ENCODE results near the gene CHST12.

Gene CHST12

GRCh38 chr7:2497500-2498336 is 94.3 kb downstream of the CHST12 start:
- H3K4me3 ChIP-seq (ENCODE audit: low read length) = no peak overlapping the region
- H3F3A ChIP-seq (ENCODE audit: insufficient read depth, low read length) = no peaks in the 10 kb centered on the region
- no peaks in the 10 kb centered on the region for H3K4me1 ChIP-seq (ENCODE audit: low read length)
- TF ChIP-seq EZH2phosphoT487 (IDR thresholded peaks at IDR 0.05; ENCODE audit: low read length) (no peak), CTCF (IDR thresholded peaks at IDR 0.05; ENCODE audit: low read length) (no peak), EZH2 (optimal IDR thresholded peaks at IDR 0.05; ENCODE audit: low read depth, low read length) (no peak)
- H4K20me1 ChIP-seq (ENCODE audit: insufficient read depth, low read length) = no peaks in the 10 kb centered on the region
- DNase-seq = no peak
- no peak overlapping the region for H2AFZ ChIP-seq (ENCODE audit: low read length)
- H3K9me3 ChIP-seq (replicated peaks; ENCODE audit: insufficient read depth, low read length) = no peaks in the 10 kb centered on the region
- H3K27ac ChIP-seq (ENCODE audit: low read length) = no peak overlapping the region
- no peaks in the 10 kb centered on the region for H3K36me3 ChIP-seq (replicated peaks; ENCODE audit: insufficient read depth, low read length)
- H3K9me2 ChIP-seq (replicated peaks; ENCODE audit: insufficient read depth, low read length) = no peaks in the 10 kb centered on the region
- peaks cover 91% of the 10 kb centered on the region for H3K27me3 ChIP-seq (replicated peaks; ENCODE audit: insufficient read depth, low read length)
- no peak overlapping the region for H3K9ac ChIP-seq (ENCODE audit: low read length)
- H3K4me2 ChIP-seq (ENCODE audit: low read depth, low read length) = no peak overlapping the region
- no peaks in the 10 kb centered on the region for H3K79me2 ChIP-seq (ENCODE audit: low read length)

Data from MM.1S (cell line).